ENCODE results near the gene CEP131. TPM values are rescaled to one million over a fixed set of nuclear protein-coding genes. Genes with fewer than 3 reads are reported as not detected.
"Not testable (repeated sequence)": the region's sequence is repeated elsewhere in the genome, so short reads cannot be mapped to it uniquely, and the experiment has no call there.

The CEP131 gene
- total RNA-seq, 2 donors from 2014 or later, result 4.9 to 5.7 TPM

- DNase-seq (no peak), ATAC-seq (no peak)
- intact Hi-C loops (cut with DNase I), result no loop called here
Observed at GRCh38 chr17:81231766-81232581, 9.2 kb upstream of the CEP131 start.

GRCh38 chr17:81231121-81231645, 8.4 kb upstream of the CEP131 start:
- ATAC-seq (no peak), DNase-seq (no peak)
- intact Hi-C loops (cut with DNase I), result no loop called here

DNA sequence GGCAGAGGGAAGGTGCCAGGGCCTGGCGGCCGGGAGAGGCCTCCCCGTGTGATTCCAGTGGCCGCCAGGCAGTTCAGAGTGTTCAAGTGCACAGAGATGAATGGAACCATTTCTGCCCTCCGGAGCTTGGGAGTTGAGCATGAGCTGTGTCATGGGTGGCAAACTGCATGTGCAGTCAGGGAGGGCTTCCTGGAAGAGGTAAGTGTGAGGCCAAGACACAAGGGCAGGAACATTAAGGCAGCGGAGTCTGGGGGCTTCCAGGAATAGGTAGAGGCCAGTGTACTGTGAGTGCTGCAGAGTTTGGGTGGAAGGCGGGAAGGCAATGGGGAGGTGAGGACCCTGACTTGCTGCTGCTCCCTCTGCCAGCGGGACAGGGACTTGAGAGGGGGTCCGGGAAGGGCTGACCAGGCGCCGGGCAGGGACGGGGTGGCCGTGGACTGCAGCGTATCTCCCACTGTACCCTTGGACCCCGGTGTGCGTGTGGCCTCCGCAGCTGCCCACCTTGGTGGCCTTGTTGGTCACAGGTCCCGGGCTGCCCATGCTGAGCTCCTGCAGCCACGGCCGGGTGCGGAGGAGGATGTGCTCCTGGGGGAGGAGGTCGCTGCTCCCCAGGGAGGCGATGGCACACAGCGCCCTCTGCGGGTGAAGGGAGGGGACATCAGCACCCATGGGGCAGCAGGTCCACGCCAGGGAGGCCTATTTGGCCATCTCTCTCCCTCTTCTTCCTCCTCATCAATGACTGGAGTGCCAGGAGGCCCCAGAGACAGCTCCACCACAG, 7.5 kb upstream of the CEP131 start:
- no peak for DNase-seq
- ATAC-seq, result no peak
- intact Hi-C loops (cut with DNase I), result no loop called here

DNA sequence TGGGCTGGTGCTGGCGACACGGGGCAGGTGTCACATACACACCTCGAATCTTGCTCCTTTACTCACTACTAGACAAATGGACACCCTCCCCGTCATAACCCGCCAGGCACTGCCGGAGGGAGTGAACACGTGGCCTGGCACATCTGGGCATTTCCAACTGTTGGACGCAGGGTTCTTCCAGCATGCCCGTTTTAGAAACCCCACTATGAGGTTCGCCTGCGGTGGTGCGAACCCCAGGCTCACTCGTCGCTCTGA, 6.8 kb upstream of the CEP131 start:
- DNase-seq (no peak), ATAC-seq (no peak)
- intact Hi-C loops (cut with DNase I), result no loop called here

- ATAC-seq (no peak), DNase-seq (no peak)
- intact Hi-C loops (cut with DNase I), result no loop called here
Observed at GRCh38 chr17:81228834-81229665, 6.3 kb upstream of the CEP131 start.

DNA sequence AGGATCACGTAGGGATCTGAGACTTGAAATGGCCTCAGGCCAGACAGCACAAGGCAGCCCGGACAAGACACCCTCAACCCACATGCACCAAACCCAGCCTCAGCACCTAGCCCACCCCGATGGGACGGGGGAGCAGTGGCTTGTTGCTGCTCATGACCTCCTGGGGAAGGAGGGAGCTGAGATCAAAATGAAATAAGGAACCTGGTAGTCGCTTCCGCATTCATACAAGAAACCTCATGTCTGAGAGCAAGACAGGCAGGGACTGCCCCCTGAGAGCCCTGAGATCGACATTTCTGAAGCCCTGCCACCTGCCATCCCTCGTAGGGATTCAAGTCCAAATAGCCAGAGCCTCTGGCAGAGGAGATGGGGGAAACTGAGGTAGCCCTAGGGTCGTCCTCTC, 5.7 kb upstream of the CEP131 start:
- ATAC-seq (no peak), DNase-seq (no peak)
- intact Hi-C loops (cut with DNase I), result no loop called here

GRCh38 chr17:81227630-81228029, 4.9 kb upstream of the CEP131 start:
- ATAC-seq; DNase-seq; intact Hi-C loops (cut with DNase I): not testable (repeated sequence)

DNA sequence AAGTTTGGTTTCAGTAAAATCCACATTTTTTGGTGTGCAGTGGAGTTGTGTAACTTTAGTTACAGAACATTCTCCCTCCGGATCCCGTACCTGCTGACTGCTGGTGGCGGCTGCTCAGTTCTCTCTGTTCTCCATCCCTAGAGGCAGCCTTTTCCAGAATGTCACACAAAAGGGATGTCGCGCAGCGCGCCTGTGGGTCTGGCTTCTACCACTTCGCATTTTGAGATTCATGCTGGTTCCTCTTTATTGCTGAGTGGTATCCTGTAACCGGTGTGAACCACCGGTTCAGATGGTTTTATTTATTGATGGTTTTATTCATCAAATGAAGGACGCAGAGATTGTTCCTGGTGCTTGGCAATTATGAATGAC, 981 bp upstream of the CEP131 start:
- DNase-seq (no peak), ATAC-seq (no peak)
- intact Hi-C loops (cut with DNase I), result no loop called here

- ATAC-seq, result peak in 1 of 2 donors; percentile 5
- DNase-seq, result no peak
- intact Hi-C loops (cut with DNase I), result no loop called here
Observed at GRCh38 chr17:81222620-81222905, 202 bp downstream of the CEP131 start.

DNA sequence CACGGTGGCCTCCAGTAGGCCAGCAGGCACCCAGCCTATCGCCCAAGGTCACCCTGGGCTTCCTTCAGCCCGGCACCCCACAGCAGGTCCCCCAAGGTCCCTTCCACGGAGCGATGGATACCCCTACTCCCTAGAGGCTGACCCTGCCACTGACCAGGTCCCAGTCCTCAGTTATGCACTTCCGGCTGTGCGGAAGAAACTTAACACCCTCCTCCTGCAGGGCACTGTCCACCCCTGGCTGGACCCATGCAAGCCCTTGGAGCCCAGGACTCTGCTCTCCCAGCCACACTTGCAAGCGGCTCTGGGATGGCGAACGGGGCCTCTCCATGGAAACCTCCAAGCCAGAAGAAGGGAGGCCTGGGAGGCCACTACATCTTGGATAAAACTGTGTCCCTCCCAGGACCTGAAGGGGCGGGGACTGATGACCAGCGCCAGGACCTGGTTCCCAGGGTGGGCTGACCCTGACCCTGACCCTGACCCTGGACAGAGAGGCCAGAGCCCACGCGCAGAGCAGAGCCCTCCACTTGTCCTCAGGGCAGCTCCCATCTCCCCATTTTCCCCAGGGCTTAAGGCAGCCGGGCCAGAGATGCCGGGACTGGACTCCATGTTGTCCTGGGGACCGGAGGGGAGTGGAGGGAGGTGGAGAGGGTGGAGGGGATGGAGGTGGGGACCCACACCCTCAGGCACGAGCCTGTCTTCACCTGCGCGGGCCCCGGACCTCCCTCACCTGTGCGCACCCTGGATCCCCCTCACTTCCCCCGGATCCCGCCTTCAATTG, 734 bp downstream of the CEP131 start:
- intact Hi-C loops (cut with DNase I), result no loop called here
- peak in 1 of 2 donors; percentile 1 for ATAC-seq
- no peak for DNase-seq

GRCh38 chr17:81221371-81221841, 1.4 kb downstream of the CEP131 start:
- ATAC-seq, result no peak

GRCh38 chr17:81219476-81220180, 3.1 kb downstream of the CEP131 start:
- ATAC-seq (no peak), DNase-seq (no peak)
- intact Hi-C loops (cut with DNase I), result no loop called here

More at GRCh38 chr17:81221371-81221841, 1.4 kb downstream of the CEP131 start:
- DNase-seq, result no peak
- intact Hi-C loops (cut with DNase I), result no loop called here

DNA sequence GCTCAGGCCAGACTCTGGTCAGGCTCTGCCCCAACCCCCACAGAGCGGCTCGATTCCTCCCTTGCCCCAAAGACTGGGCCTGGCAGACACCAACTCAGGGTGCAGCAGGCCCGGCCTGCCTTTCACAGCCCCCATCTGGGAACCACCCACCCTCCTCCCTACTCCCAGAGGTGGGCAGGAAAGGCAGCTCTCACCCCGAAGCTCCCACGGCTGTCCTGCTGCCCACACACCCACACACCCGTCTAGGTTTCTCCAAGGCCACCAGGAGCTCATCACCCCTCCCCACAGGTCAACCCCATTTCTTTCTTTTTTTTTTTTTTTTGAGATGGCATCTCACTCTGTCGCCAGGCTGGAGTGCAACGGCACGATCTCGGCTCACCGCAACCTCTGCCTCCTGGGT, 3.8 kb downstream of the CEP131 start:
- ATAC-seq (no peak), DNase-seq (no peak)
- intact Hi-C loops (cut with DNase I), result no loop called here

GRCh38 chr17:81218459-81218858, 4.3 kb downstream of the CEP131 start:
- ATAC-seq (no peak), DNase-seq (no peak)
- intact Hi-C loops (cut with DNase I), result no loop called here

GRCh38 chr17:81217491-81217890, 5.3 kb downstream of the CEP131 start:
- intact Hi-C loops (cut with DNase I), result no loop called here
- ATAC-seq (no peak), DNase-seq (no peak)

DNA sequence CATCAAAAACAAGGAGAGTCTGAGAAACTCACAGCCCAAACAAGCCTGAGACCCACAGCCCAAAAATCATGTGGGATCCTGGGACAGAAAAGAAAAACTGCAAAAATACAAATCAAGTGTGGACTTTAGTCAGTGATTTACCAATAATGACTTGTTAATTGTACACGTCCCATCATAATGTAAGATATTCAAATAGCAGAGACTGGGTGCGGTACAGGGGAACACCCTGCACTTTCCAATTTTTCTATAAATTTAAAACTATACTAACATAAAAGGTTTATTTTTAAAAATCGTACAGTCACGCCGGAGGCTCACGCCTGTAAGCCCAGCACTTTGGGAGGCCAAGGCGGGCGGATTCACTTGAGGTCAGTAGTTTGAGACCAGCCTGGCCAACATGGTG, 8.8 kb downstream of the CEP131 start:
- ATAC-seq (no peak), DNase-seq (no peak)
- intact Hi-C loops (cut with DNase I), result no loop called here

DNA sequence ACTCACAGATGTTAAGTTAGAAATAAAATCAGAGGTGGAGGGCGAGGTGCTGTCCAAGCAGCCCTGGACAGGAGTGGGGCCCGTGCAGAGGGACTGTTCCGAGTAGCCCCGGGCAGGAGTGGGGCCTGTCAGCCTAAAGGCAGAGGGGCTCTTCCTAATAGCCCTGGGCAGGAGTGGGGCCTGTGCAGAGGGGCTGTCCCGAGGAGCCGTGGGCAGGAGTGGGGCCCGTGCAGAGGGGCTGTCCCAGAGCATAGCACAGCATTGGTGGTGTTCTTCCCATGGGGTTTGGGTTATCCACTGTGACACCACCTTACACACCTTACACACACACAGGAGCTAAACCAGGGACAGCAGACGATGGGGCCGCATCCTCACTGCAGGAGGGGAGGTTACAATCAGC, 10.4 kb downstream of the CEP131 start:
- ATAC-seq (no peak), DNase-seq (no peak)
- intact Hi-C loops (cut with DNase I), result no loop called here

DNA sequence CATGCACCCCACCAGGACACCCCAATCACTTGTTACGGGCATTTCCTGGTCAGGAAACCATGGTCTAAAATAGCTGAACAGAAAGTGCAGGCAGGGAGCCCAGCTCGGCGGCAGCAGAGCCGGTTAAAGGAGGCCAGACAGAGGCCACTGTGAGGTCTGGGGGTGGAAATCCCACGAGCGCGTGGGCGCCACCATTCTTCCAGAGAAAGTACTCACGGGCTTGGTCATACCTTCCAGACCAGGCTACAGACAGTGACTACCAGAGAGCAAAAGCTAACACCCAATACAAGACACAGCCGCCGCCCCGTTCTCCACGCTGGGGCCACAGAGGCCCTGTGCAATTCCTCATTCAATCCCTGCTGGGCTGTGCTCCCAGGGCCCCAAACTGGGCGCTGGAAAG, 11.9 kb downstream of the CEP131 start:
- ATAC-seq (peak; percentile 26 to 39), DNase-seq (no peak)
- intact Hi-C loops (cut with DNase I), result no loop called here

DNA sequence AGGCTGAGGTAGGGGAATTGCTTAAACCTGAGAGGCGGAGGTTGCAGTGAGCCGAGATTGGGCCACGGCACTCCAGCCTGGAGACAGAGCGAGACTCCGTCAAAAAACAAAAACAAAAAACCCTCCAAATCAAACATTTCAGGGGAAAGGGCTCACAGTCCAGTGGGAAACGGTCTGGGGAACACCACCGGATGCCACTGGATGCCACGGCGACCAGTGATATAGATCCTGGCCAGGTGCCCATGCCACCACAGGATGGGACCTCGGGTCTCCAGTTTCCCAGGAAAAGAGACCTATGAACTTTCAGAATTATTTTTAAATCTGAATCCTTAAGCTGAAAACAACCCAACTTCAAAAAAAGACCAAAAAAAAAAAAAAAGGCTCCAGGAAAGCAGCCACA, 12.3 kb downstream of the CEP131 start:
- peak; percentile 57 for DNase-seq
- ATAC-seq, result peak in 1 of 2 donors; percentile 45
- intact Hi-C loops (cut with DNase I), result no loop called here
